Measurements from ENCODE around the gene ADAMTSL5.
A peak's percentile ranks its signal among the peaks of the same experiment; 100 is the strongest.
"Not testable (repeated sequence)": the region's sequence is repeated elsewhere in the genome, so short reads cannot be mapped to it uniquely, and the experiment has no call there.

The ADAMTSL5 gene

GRCh38 chr19:1478934-1479707, 33.7 kb downstream of the ADAMTSL5 start, which contains the start of gene C19orf25:
Gene C19orf25 (minus strand): TSS chr19:1479215. CDS start chr19:1478903, 312 bp downstream.
- DNase-seq (ENCODE audit: low read depth in 2 of 2), result peak; percentile 90 to 92

DNA sequence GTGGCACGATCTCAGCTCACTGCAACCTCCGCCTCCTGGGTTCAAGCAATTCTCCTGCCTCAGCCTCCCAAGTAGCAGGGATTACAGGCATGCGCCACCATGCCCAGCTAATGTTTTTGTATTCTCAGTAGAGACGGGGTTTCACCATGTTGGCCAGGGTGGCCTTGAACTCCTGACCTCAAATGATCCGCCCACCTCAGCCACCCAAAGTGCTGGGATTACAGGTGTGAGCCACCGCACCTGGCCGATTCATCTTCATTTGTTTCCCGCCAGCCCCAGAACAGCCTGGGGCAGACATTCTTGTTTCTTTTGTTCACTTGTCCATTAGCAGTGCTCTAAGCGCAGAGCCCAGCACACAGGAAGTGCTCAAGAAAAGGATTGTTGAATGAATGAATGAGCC, 35.8 kb downstream of the ADAMTSL5 start:
- not testable (repeated sequence) for DNase-seq (ENCODE audit: low read depth in 2 of 2)

GRCh38 chr19:1475751-1476437, 36.9 kb downstream of the ADAMTSL5 start:
- no peak for DNase-seq (ENCODE audit: low read depth in 2 of 2)

GRCh38 chr19:1474765-1475351, 38.0 kb downstream of the ADAMTSL5 start:
- DNase-seq (ENCODE audit: low read depth in 2 of 2), result no peak

DNA sequence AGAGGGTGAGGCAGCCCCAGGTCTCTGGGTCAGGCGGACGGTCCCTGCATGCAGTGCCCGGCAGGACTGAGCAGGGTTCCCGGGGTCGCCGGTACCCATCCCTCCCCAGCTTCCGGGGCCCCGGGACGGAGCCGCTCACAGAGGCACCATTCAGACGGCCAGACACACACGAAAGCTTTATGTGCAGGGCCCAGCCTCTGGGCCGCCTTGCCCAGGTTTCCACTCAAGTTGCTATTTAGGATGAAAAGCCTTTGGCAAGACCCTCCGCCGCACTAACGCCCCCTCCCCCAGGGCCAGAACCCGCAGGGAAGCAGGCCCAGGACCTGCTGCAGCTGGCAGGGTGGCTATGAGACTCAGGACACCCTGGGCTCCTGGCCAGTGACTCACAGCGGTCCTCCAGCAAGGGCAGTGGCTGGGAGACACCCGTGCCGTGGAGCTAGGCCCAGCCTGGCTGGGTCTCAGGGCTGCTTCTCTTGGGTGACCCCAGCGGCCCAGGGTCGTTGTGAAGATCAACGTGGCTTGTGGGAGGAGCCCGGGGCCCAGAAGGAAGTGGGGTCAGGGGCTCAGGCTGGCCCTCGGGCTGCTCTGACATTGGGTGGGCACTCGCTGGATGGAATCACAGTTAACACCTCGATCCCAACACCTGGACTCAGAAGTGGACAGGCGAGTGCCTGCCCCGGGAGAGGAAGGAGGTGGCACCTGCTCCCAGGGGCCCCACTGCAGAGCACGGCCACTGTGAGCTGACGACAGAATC, 38.6 kb downstream of the ADAMTSL5 start:
- no peak for DNase-seq (ENCODE audit: low read depth in 2 of 2)

GRCh38 chr19:1473085-1473851, 39.6 kb downstream of the ADAMTSL5 start:
- DNase-seq (ENCODE audit: low read depth in 2 of 2), result no peak

DNA sequence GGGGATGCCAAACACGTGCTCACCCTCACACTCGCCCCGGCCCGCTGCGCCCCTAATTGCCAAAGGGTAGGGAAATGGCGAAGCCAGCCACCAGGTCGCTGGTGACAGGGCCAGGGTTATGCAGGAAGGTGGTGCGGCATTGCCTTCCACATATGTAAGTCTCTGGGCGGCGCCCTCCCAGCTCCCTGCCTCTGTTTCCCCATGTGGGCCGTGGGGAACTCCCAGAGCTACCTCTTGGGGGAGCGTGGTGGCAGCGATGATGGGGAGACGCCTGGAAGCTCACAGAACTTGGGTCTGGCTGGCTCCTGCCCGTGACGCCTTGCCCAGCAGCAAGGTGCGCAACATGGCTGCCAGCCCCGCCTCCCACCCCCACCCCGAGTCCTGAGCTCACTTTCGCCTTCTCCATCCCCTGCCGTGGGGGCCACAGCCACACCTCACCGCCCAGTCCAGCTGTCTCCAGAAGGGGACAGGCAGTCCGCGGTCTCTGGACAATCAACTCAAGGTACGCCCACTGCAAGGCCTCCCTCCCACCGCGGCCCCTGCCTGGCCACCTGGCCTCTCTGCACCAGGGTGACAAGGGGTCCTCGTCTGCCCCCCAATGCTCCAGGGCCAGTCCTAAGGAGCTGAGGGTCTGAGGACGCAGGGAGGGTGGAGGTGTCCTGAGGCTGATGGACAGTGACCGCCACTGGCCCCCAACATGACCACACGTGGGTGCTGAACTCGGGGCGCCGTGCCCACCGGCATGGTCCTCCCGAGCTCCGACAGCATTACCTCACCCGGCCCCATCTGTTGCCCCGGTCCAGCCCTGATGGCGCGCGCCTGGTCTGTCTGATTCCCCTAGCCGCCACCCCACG, 40.4 kb downstream of the ADAMTSL5 start:
- DNase-seq (ENCODE audit: low read depth in 2 of 2), result no peak

DNA sequence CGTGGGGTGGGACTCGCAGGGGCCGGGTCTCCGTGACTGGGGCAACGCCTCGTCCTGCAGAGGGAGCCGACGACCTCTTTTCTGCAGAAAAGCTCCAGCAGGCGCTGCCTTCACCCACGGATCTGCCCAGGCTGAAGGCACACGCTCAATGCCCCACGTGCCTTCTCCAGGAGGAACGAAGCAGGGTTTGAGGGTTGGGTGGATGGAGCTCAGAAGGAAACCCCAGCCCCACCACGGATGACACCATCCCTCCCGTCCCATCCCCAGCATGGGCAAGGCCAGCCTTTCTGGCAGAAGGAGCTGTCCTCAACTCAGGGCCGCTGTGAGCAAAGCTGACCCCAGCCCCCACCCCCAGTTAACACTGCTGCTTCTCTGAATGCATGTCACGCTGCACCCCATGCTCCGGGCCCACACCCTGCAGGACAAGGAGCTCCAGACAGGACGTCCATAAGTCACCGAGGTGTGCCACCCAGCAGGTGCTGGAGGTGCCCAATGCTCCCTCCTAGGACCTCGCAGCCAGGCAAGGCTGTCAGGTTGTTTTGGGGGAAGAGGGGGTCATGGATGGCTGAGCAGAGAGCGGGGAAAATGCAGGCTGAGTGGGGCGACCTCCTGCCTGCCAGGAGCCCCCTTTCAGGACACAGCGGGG, 41.2 kb downstream of the ADAMTSL5 start:
- no peak for DNase-seq (ENCODE audit: low read depth in 2 of 2)

- DNase-seq (ENCODE audit: low read depth in 2 of 2), result no peak
Measured at GRCh38 chr19:1471010-1471514, 41.8 kb downstream of the ADAMTSL5 start.

- no peak for DNase-seq (ENCODE audit: low read depth in 2 of 2)
Measured at GRCh38 chr19:1470305-1471009, 42.4 kb downstream of the ADAMTSL5 start.

DNA sequence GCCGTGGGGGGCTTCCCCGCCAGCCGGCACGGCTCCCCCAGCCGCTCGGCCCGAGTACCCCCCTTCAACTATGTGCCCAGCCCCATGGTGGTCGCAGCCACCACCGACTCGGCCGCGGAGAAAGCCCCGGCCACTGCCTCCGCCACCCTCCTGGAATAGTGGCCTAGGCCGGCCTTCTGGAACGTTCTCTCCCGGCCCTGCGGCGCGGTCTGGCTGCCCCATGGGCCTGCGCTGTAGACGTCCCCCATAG, 42.8 kb downstream of the ADAMTSL5 start:
- no peak for DNase-seq (ENCODE audit: low read depth in 2 of 2)

DNA sequence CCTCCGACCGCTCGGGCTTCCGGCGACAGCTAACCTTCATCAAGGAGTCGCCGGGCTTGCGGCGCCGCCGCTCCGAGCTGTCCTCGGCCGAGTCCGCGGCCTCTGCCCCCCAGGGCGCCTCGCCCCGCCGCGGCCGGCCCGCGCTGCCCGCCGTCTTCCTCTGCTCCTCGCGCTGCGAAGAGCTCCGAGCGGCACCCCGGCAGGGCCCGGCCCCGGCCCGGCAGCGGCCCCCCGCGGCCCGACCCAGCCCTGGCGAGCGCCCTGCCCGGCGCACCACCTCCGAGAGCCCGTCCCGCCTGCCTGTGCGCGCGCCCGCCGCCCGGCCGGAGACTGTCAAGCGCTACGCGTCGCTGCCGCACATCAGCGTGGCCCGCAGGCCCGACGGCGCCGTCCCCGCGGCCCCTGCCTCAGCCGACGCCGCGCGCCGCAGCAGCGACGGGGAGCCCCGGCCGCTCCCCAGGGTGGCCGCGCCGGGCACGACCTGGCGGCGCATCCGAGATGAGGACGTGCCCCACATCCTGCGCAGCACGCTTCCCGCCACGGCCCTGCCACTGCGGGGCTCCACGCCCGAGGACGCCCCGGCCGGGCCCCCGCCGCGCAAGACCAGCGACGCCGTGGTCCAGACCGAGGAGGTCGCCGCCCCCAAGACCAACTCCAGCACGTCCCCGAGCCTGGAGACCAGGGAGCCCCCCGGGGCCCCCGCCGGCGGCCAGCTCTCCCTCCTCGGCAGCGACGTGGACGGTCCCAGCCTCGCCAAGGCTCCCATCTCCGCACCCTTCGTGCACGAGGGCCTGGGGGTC, 43.4 kb downstream of the ADAMTSL5 start:
- DNase-seq (ENCODE audit: low read depth in 2 of 2), result no peak

- DNase-seq (ENCODE audit: low read depth in 2 of 2), result no peak
Measured at GRCh38 chr19:1468821-1469254, 44.0 kb downstream of the ADAMTSL5 start.

DNA sequence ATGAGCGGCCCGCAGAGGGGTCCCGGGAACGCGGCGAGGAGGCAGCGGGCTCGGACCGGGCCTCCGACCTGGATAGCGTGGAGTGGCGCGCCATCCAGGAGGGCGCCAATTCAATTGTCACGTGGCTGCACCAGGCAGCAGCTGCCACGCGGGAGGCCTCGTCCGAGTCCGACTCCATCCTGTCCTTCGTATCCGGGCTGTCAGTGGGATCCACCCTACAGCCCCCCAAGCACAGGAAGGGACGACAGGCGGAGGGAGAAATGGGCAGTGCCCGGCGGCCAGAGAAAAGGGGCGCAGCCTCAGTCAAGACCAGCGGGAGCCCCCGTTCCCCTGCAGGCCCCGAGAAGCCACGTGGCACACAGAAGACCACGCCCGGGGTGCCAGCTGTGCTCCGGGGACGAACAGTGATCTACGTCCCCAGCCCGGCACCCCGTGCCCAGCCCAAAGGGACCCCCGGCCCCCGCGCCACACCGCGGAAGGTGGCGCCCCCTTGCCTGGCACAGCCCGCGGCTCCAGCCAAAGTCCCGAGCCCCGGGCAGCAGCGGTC, 44.5 kb downstream of the ADAMTSL5 start:
- DNase-seq (ENCODE audit: low read depth in 2 of 2), result no peak

GRCh38 chr19:1467490-1468273, 45.1 kb downstream of the ADAMTSL5 start:
- no peak for DNase-seq (ENCODE audit: low read depth in 2 of 2)

- DNase-seq (ENCODE audit: low read depth in 2 of 2), result no peak
Measured at GRCh38 chr19:1467215-1467489, 45.7 kb downstream of the ADAMTSL5 start.

DNA sequence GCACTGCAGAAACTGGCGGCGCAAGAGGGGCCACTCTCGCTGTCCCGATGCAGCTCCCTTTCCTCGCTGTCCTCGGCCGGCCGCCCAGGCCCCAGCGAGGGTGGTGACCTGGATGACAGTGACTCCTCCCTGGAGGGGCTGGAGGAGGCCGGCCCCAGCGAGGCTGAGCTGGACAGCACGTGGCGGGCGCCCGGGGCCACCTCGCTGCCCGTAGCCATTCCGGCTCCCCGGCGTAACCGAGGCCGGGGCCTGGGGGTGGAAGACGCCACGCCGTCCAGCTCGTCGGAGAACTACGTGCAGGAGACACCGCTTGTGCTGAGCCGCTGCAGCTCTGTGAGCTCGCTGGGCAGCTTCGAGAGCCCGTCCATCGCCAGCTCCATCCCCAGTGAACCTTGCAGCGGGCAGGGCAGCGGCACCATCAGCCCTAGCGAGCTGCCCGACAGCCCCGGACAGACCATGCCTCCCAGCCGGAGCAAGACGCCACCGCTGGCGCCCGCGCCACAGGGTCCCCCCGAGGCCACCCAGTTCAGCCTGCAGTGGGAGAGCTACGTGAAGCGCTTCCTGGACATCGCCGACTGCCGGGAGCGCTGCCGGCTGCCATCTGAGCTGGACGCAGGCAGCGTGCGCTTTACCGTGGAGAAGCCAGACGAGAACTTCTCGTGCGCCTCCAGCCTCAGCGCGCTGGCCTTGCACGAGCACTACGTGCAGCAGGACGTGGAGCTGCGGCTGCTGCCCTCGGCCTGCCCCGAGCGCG, 46.2 kb downstream of the ADAMTSL5 start:
- DNase-seq (ENCODE audit: low read depth in 2 of 2), result no peak

All from stimulated activated CD4-positive, alpha-beta T cell treated with anti-CD3 and anti-CD28 coated beads, Interleukin-15, amount 100 ng/mL, for 48 hours (primary cell).